HEK293 (cell line): ENCODE data around the gene GOLGA6L7.
"Not testable (repeated sequence)": the region's sequence is repeated elsewhere in the genome, so short reads cannot be mapped to it uniquely, and the experiment has no call there.

Experiments used
- CTCF ChIP-seq: fragments of 450-650 bp; formaldehyde crosslinking; IDR thresholded peaks from 2 replicates; pipeline ENCODE4 v1.5.1; 2016; ENCODE audit warnings: missing biosample characterization, missing genetic modification characterization
- REST ChIP-seq: fragments of 450-650 bp; formaldehyde crosslinking; IDR thresholded peaks from 2 replicates; pipeline ENCODE4 v1.5.1; 2016; ENCODE audit warnings: missing biosample characterization, missing genetic modification characterization
- ZNF555 ChIP-seq: fragments of 450-650 bp; formaldehyde crosslinking; conservative IDR thresholded peaks from 2 replicates; pipeline ENCODE4 v1.5.1; 2017; ENCODE audit warnings: missing biosample characterization, mild to moderate bottlenecking, missing genetic modification characterization, inconsistent platforms

DNA sequence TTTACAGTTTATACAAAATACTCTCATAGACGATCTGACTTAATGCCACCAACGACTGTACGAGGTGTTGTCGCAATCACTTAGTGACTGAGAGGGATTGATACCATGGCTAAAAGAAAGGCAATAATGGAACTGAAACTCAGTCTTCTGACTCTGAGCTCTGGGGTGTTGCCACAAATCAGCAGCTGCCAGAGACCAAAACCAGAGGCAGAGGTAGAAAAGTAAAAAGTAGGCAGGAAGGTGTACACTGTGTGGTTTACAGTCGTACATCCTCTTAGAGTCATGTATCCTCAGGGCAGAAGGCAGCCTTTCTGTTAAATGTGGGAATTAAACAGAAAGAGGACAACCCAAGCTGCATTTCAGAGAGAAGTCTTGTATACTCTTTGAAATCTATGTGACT, 1.2 kb downstream of the GOLGA6L7 start:
- TF ChIP-seq ZNF555; CTCF (tag by site-specific recombination); REST (tag by site-specific recombination): not testable (repeated sequence)
